K562 (cell line): Measurements from ENCODE around the gene MRPL54. TPM values are rescaled to one million over a fixed set of nuclear protein-coding genes. Genes with fewer than 3 reads are reported as not detected.
A peak's percentile ranks its signal among the peaks of the same experiment; 100 is the strongest.

Source experiments
- ATF1 ChIP-seq, 2 experiments: fragments of 450-650 bp in 1 of 2; IDR thresholded peaks; 2 replicates each; pipeline ENCODE4 v1.6.1; 2016; ENCODE audit warnings: missing compliant biosample characterization in 1 of 2, missing genetic modification characterization in 1 of 2
- BCOR ChIP-seq: fragments of 450-650 bp; IDR thresholded peaks from 2 replicates; pipeline ENCODE4 v1.6.1; 2016
- C11orf30 ChIP-seq: fragments of 450-650 bp; IDR thresholded peaks from 2 replicates; pipeline ENCODE4 v1.6.1; 2016; ENCODE audit warnings: low read depth, mild to moderate bottlenecking
- EGR1 ChIP-seq: fragments of 450-650 bp; conservative IDR thresholded peaks from 2 replicates; pipeline ENCODE4 v1.6.1; 2017; ENCODE audit warnings: mild to moderate bottlenecking
- ELF1 ChIP-seq: fragments of 200-800 bp; sonication (Bioruptor generic); IDR thresholded peaks from 2 replicates; pipeline ENCODE4 v1.6.1; 2016; ENCODE audit warnings: missing genetic modification characterization, missing compliant biosample characterization
- HCFC1 ChIP-seq: IDR thresholded peaks from 2 replicates; pipeline ENCODE4 v1.6.1; 2012; ENCODE audit warnings: low read depth, low read length, improper control_type of control experiment
- HMGN3 ChIP-seq: IDR thresholded peaks from 2 replicates; pipeline ENCODE4 v1.6.1; 2011; ENCODE audit warnings: borderline replicate concordance, low read depth, mild to moderate bottlenecking, mixed read lengths, low read length; ENCODE audit not compliant: insufficient read length; ENCODE audit errors: extremely low read depth
- NFATC3 ChIP-seq: fragments of 450-650 bp; IDR thresholded peaks from 2 replicates; pipeline ENCODE4 v1.6.1; 2017; ENCODE audit warnings: mild to moderate bottlenecking
- POLR2A ChIP-seq: fragments of 450-650 bp; conservative IDR thresholded peaks from 2 replicates; pipeline ENCODE4 v1.6.1; 2016
- SMAD2 ChIP-seq: fragments of 150-350 bp; IDR thresholded peaks from 2 replicates; pipeline ENCODE4 v1.6.1; 2014; ENCODE audit warnings: low read depth, mild to moderate bottlenecking, low read length
- TARDBP ChIP-seq: fragments of 450-650 bp; IDR thresholded peaks from 2 replicates; pipeline ENCODE4 v1.6.1; 2016
- TBP ChIP-seq: optimal IDR thresholded peaks from 2 replicates; pipeline ENCODE3; 2011; ENCODE audit warnings: low read depth, low read length, improper control_type of control experiment
- TCF7L2 ChIP-seq: fragments of 150-350 bp; IDR thresholded peaks from 2 replicates; pipeline ENCODE4 v1.6.1; 2016; ENCODE audit warnings: low read depth, mild to moderate bottlenecking, low read length, moderate library complexity
- TEAD1 ChIP-seq, 2 experiments: fragments of 450-650 bp in 1 of 2; sonication (generic) in 1 of 2; formaldehyde crosslinking; IDR thresholded peaks; 2 replicates each; pipeline versions ENCODE4 v1.4.0 to v1.8.0; 2020 to 2022; ENCODE audit warnings: mild to moderate bottlenecking in 2 of 2, missing genetic modification reagents in 1 of 2
- TEAD4 ChIP-seq, 2 experiments: sonication (generic) in 1 of 2; formaldehyde crosslinking in 1 of 2; IDR thresholded peaks; 2 replicates each; pipeline versions ENCODE4 v1.6.1 to v1.8.0; 2012 to 2022; ENCODE audit warnings: borderline replicate concordance in 1 of 2, inconsistent platforms in 1 of 2, low read length in 1 of 2, mild to moderate bottlenecking in 1 of 2, missing genetic modification reagents in 1 of 2
- polyA plus RNA-seq, 8 experiments: library from polyadenylated mRNA; depleted of rRNA in 4 of 8; stranded (reverse) in 5 of 8; unstranded in 3 of 8; fragments of >200 nt; fragmentation: Nextera tagmentation in 2 of 8; fragmentation: Illumina TruSeq in 1 of 8; extraction: Ambion mirVana in 2 of 8; extraction: Trizol in 1 of 8; gene quantifications; 2 replicates each; pipeline versions ENCODE4 v1.2.1 to v1.2.3, GENCODE V29; 2011 to 2014; ENCODE audit warnings: inconsistent platforms in 1 of 8, missing spikeins in 1 of 8
- total RNA-seq, 7 experiments: library from RNA; depleted of rRNA in 6 of 7; stranded (reverse); fragments of >200 nt in 6 of 7; fragmentation: Illumina TruSeq in 2 of 7; extraction: Trizol in 2 of 7; gene quantifications; 2 replicates each; pipeline versions ENCODE4 v1.2.1 to v1.2.3, GENCODE V29; 2011 to 2021; ENCODE audit warnings: low replicate concordance in 1 of 7
- TF ChIP-seq, protein P1 (sequence below), 2 experiments: IDR thresholded peaks; 2 replicates each; pipeline ENCODE4 v1.6.1; 2012; ENCODE audit warnings: improper control_type of control experiment in 2 of 2, low read depth in 2 of 2, low read length in 2 of 2, borderline replicate concordance in 1 of 2
- TF ChIP-seq, protein P2 (sequence below): fragments of 450-650 bp; IDR thresholded peaks from 2 replicates; pipeline ENCODE4 v1.6.1; 2016; ENCODE audit warnings: antibody characterized with exemption
- TF ChIP-seq, protein P3 (sequence below): fragments of 250-450 bp; sonication (Bioruptor Pico); IDR thresholded peaks from 2 replicates; pipeline ENCODE4 v1.5.0; 2021; ENCODE audit warnings: mild to moderate bottlenecking, moderate library complexity

The MRPL54 gene
- total and polyA plus RNA-seq, 9 of the 15 experiments (the other 6 are each of a cell fraction or from before 2014, with no cell fraction given), result 3.5 to 120 (median 56.9) TPM

DNA sequence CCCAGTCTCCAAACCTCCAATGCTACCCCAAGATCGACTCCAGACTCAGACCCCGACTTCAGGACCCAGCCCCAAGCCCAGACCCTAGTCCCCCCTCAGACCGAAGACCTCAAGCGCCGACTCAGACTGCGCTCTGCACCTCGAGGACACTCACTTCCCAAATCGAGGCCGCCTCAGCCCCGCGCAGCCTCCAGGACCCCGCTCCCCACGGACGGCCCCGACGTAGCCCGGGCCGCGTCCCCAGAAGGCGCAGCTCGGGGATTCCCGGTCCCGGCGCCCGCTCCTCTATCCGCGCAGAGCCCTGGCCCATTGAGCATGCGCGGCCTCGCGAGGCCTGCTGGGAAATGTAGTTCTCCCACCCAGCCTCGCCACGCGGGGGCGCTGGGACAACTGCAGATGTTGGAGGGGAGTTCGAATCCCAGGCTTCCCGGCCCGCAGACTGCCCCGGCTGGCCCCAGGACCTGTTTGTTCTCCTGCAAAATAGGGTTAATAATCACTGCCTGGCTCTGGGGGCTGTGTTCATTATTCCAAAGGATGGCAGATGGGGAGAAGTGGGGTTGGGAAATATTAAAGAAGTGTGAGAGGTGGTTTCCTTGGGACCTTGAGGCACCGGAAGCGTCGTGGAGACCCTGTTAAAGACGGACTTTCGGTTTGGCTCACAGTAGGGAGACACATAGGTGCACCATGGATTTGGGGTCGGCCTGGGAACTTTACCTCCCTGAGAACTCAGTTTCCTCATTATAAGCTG, 926 bp upstream of the MRPL54 start, which contains the start of gene APBA3 (continued):
- TF ChIP-seq, protein P1, sequence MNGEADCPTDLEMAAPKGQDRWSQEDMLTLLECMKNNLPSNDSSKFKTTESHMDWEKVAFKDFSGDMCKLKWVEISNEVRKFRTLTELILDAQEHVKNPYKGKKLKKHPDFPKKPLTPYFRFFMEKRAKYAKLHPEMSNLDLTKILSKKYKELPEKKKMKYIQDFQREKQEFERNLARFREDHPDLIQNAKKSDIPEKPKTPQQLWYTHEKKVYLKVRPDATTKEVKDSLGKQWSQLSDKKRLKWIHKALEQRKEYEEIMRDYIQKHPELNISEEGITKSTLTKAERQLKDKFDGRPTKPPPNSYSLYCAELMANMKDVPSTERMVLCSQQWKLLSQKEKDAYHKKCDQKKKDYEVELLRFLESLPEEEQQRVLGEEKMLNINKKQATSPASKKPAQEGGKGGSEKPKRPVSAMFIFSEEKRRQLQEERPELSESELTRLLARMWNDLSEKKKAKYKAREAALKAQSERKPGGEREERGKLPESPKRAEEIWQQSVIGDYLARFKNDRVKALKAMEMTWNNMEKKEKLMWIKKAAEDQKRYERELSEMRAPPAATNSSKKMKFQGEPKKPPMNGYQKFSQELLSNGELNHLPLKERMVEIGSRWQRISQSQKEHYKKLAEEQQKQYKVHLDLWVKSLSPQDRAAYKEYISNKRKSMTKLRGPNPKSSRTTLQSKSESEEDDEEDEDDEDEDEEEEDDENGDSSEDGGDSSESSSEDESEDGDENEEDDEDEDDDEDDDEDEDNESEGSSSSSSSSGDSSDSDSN (IDR thresholded peaks at IDR 0.05; ENCODE audit: borderline replicate concordance in 1 of 2, low read depth in 2 of 2, low read length in 2 of 2), result peak in 1 of 2 experiments; percentile 13; a peak in 1 of 4 replicates
- TF ChIP-seq ELF1 (tag) (0 out of 2 replicates have a peak, but pooled peaks have one; percentile 55), TEAD1 (CRISPR knock-in tag; IDR thresholded peaks at IDR 0.05) (peak; percentile 34 to 52; a peak in 1 of 4 replicates), SMAD2 (no peak), EGR1 (peak; percentile 86), POLR2A (peak; percentile 69), ATF1 (CRISPR knock-in tag; IDR thresholded peaks at IDR 0.05) (no peak), ATF1 (tag; IDR thresholded peaks at IDR 0.05) (peak; percentile 54), TBP (peak; percentile 87), HCFC1 (peak; percentile 93), BCOR (peak; percentile 81), TCF7L2 (no peak), HMGN3 (peak; percentile 56), C11orf30 (peak; percentile 78), NFATC3 (peak; percentile 91), TEAD4 (IDR thresholded peaks at IDR 0.05; ENCODE audit: low read length) (0 out of 2 replicates have a peak, but pooled peaks have one; percentile 25), TEAD4 (CRISPR knock-in tag; IDR thresholded peaks at IDR 0.05; ENCODE audit: borderline replicate concordance) (no peak), TARDBP (0 out of 2 replicates have a peak, but pooled peaks have one; percentile 77)
- TF ChIP-seq, protein P2, sequence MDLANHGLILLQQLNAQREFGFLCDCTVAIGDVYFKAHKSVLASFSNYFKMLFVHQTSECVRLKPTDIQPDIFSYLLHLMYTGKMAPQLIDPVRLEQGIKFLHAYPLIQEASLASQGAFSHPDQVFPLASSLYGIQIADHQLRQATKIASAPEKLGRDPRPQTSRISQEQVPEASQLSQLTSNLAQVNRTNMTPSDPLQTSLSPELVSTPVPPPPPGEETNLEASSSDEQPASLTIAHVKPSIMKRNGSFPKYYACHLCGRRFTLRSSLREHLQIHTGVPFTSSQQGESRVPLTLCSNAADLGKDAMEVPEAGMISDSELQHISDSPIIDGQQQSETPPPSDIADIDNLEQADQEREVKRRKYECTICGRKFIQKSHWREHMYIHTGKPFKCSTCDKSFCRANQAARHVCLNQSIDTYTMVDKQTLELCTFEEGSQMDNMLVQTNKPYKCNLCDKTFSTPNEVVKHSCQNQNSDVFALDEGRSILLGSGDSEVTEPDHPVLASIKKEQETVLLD, result peak; percentile 89
- TF ChIP-seq, protein P3, sequence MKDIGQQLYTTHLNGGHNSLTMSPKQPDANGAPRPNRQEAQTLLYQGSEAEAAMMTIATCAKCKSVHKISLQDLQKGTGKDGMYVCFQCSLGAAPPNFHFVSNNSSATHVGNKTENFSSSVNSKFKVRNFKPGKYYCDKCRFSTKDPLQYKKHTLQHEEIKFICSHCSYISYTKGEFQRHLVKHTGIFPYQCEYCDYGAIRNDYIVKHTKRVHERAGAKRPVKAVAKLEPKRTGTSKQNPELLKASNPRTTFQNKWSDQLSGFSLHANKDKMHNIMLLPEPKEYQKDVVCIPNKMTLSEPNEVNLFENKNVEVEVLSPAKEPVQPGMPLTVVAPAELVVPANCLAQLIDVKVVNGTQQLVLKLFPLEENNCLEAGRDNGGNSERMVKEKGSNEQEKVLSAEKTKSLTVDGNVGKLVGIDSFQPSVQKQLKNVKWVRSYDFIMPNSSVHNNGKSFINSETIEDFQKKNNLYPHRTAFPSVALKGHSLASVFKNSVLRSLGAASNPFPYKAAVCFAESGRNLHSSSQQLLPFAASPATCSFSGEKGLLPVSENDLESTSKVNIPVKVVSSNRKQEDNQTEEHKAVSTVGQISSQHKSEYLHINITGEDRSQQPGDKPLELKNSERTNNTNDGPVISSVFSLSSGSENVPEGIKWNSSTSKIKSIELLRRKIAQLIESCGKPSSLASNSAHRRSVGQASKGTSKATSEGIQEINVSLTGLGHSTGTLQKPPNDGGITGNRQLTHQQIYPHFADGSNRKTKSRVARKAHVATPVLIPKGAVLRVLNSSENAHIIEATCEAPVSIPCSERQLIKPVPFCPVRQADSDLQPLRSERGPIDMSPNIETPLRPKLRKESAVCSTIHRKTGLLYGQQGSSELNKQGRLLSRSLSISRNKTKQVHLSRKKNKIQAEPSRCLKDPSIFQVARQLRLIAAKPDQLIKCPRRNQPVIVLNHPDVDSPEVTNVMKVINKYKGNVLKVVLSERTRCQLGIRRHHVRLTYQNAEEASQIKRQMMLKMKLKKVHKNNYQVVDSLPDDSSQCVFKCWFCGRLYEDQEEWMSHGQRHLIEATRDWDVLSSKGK, result no peak
